GM18502 (cell line): ENCODE results near the gene CABP2.
A peak's percentile ranks its signal among the peaks of the same experiment; 100 is the strongest.
"Not testable (repeated sequence)": the region's sequence is repeated elsewhere in the genome, so short reads cannot be mapped to it uniquely, and the experiment has no call there.

Source experiments
- ATAC-seq: cut with Tn5 transposase; IDR thresholded peaks from one replicate; pipeline ENCODE4 v1.9.1; 2021; ENCODE audit warnings: mild to moderate bottlenecking; ENCODE audit not compliant: unreplicated experiment, poor library complexity

Gene CABP2

GRCh38 chr11:67511558-67511957 lies 11.7 kb downstream of the CABP2 start:
- ATAC-seq = not testable (repeated sequence)

GRCh38 chr11:67510023-67510345 lies 13.3 kb downstream of the CABP2 start:
- ATAC-seq = no peak

GRCh38 chr11:67508486-67509121 lies 14.6 kb downstream of the CABP2 start:
- peak; percentile 42 for ATAC-seq

GRCh38 chr11:67507864-67508485 lies 15.3 kb downstream of the CABP2 start, which contains the start of gene CDK2AP2:
CDK2AP2 (minus strand) TSS chr11:67508162; CDS start chr11:67508082, 80 bp downstream.
- peak; percentile 73 for ATAC-seq

GRCh38 chr11:67507242-67507863 lies 15.9 kb downstream of the CABP2 start:
- ATAC-seq = no peak

- no peak for ATAC-seq
Measured at GRCh38 chr11:67506426-67507051, 16.7 kb downstream of the CABP2 start.

GRCh38 chr11:67505605-67506396 lies 17.4 kb downstream of the CABP2 start:
- peak; percentile 29 for ATAC-seq

- no peak for ATAC-seq
Measured at GRCh38 chr11:67504950-67505581, 18.2 kb downstream of the CABP2 start, which contains the start of gene PITPNM1. PITPNM1 (minus strand) TSS chr11:67505363; CDS start chr11:67504180, 1,183 bp downstream.

- ATAC-seq = no peak
Measured at GRCh38 chr11:67504005-67504949, 19.0 kb downstream of the CABP2 start.

- ATAC-seq = no peak
Measured at GRCh38 chr11:67503119-67504004, 19.9 kb downstream of the CABP2 start.

GRCh38 chr11:67502328-67502979 lies 20.8 kb downstream of the CABP2 start:
- no peak for ATAC-seq

- ATAC-seq = no peak
Measured at GRCh38 chr11:67501854-67502253, 21.4 kb downstream of the CABP2 start.

GRCh38 chr11:67500831-67501715 lies 22.2 kb downstream of the CABP2 start:
- no peak for ATAC-seq

GRCh38 chr11:67500484-67500821 lies 22.8 kb downstream of the CABP2 start:
- ATAC-seq = no peak

- no peak for ATAC-seq
Measured at GRCh38 chr11:67499808-67500483, 23.3 kb downstream of the CABP2 start.

- ATAC-seq = no peak
Measured at GRCh38 chr11:67498544-67498972, 24.7 kb downstream of the CABP2 start.
